Tibial artery (tissue), 4 donors: ENCODE measurements around the gene ROR1.

Source experiments
- DNase-seq, 2 donors: peaks; one replicate each; pipeline ENCODE4 v3.0.0-alpha.2; 2019
- H3K27ac ChIP-seq, 2 donors: fragments of 200-600 bp; sonication (generic) in 1 of 2; 1 replicate in 1 of 2; 2 replicates in 1 of 2; pipeline ENCODE4 v1.5.1; 2018 to 2019; ENCODE audit warnings: mild to moderate bottlenecking in 1 of 2
- H3K27me3 ChIP-seq, 2 donors: fragments of 200-600 bp; sonication (generic) in 1 of 2; one replicate each; pipeline versions ENCODE4 v1.5.1 to v1.6.0; 2016 to 2019
- H3K36me3 ChIP-seq, 3 donors: fragments of 200-600 bp; sonication (generic) in 2 of 3; one replicate each; pipeline ENCODE4 v1.5.1; 2016 to 2019; ENCODE audit warnings: mild to moderate bottlenecking in 2 of 3
- H3K4me1 ChIP-seq, 4 donors: fragments of 200-600 bp; sonication (generic) in 2 of 4; 1 replicate in 3 of 4; 2 replicates in 1 of 4; pipeline ENCODE4 v1.5.1; 2016 to 2019
- H3K4me3 ChIP-seq, 2 donors: fragments of 200-600 bp; sonication (generic) in 1 of 2; 1 replicate in 1 of 2; 2 replicates in 1 of 2; pipeline ENCODE4 v1.5.1; 2018 to 2019; ENCODE audit warnings: mild to moderate bottlenecking in 2 of 2
- H3K9me3 ChIP-seq, 3 donors: fragments of 200-600 bp; sonication (generic) in 1 of 3; one replicate each; pipeline ENCODE4 v1.5.1; 2016 to 2019
- intact Hi-C: fragments of 100-400 bp; cut with DNase I; formaldehyde crosslinking; loops from one replicate; pipeline ENCODE4 v1.15.0; 2023; ENCODE audit warnings: low total_unique reads
- TF ChIP-seq, protein P1 (sequence below), 2 experiments: fragments of 200-600 bp in 1 of 2; fragments of 450-650 bp in 1 of 2; IDR thresholded peaks; one replicate each; pipeline ENCODE4 v1.5.1; 2017 to 2019; ENCODE audit warnings: antibody characterized with exemption in 2 of 2, mild to moderate bottlenecking in 1 of 2, moderate library complexity in 1 of 2

The ROR1 gene

DNA sequence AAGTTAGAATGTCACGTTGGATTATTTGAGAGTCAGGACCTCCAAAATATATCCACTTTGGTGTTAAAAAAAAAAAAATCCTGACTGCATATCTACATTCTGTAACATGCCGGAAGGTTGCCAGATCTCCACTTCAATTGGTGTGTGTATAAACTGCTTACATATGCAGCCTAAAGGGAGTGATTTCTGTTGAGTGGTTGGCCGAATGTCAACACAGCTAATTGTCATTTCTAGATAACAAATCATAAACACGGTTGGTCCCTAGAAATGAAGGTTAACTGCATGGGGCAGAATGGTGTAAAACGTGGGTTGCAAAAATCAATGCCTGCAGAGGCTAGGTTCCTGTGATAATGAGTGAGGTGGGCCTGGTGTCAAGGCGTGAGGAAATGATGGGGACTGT, 15.0 kb upstream of the ROR1 start:
- intact Hi-C loops = no loop called here
- Histone ChIP-seq H3K4me1 (no peaks in the 10 kb centered on the region), H3K4me3 (no peak overlapping the region), H3K27me3 (no peaks in the 10 kb centered on the region), H3K27ac (no peak overlapping the region), H3K36me3 (no peaks in the 10 kb centered on the region), H3K9me3 (no peaks in the 10 kb centered on the region)
- TF ChIP-seq, protein P1, sequence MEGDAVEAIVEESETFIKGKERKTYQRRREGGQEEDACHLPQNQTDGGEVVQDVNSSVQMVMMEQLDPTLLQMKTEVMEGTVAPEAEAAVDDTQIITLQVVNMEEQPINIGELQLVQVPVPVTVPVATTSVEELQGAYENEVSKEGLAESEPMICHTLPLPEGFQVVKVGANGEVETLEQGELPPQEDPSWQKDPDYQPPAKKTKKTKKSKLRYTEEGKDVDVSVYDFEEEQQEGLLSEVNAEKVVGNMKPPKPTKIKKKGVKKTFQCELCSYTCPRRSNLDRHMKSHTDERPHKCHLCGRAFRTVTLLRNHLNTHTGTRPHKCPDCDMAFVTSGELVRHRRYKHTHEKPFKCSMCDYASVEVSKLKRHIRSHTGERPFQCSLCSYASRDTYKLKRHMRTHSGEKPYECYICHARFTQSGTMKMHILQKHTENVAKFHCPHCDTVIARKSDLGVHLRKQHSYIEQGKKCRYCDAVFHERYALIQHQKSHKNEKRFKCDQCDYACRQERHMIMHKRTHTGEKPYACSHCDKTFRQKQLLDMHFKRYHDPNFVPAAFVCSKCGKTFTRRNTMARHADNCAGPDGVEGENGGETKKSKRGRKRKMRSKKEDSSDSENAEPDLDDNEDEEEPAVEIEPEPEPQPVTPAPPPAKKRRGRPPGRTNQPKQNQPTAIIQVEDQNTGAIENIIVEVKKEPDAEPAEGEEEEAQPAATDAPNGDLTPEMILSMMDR (IDR thresholded peaks at IDR 0.05) = no peak
- DNase-seq = no peak

DNA sequence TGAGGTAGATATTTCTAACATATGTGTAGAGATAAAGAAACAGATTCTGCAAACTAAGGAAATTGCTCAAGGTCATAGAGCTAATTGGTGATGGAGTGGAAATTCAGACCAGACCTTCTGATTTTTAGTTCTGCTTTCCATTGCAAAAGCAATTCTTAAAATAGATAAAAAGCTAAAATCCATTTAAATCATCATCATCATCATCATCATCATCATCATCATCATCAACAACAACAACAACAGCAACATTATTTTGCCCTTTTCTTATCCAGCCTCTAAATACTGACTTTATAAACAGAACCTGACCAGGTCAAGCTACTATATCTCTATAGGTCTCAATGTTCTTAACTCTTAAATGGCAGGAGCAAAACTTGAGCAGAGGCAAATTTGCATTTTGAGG, 14.0 kb upstream of the ROR1 start:
- Histone ChIP-seq H3K4me3 (no peak overlapping the region), H3K27ac (no peak overlapping the region), H3K4me1 (no peaks in the 10 kb centered on the region), H3K27me3 (no peaks in the 10 kb centered on the region), H3K9me3 (no peaks in the 10 kb centered on the region), H3K36me3 (no peaks in the 10 kb centered on the region)
- DNase-seq = no peak
- intact Hi-C loops = no loop called here
- TF ChIP-seq, protein P1 (IDR thresholded peaks at IDR 0.05) = no peak

DNA sequence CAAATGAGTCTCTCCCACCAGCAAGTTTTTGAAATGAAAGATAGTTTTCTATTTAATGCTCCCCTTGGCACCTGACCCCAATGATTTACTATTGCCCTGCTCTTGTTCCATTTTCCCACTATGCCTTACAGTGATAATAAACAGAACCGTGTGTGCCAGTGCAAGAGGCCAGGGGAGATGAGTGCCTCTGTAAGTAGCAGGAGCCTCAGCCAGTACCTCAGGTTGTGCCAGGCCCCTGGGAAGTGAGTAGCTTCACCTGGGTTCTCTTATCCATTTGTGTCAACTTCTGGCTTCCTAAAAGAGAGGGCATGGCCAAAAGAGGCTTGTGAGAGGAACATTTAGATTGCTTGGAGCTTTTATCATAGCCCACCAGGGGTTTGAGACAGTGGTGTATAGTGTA, 3.4 kb upstream of the ROR1 start:
- TF ChIP-seq, protein P1 (IDR thresholded peaks at IDR 0.05) = no peak
- intact Hi-C loops = loop anchor here (5.0 to 10.0 kb wide), 2 partner anchors 83 to 144 kb away; no protein-coding TSS in a partner anchor
- Histone ChIP-seq H3K9me3 (no peaks in the 10 kb centered on the region), H3K4me3 (no peak overlapping the region), H3K36me3 (no peaks in the 10 kb centered on the region), H3K27ac (no peak overlapping the region), H3K4me1 (peaks cover 0 to 10% (median 2%) of the 10 kb centered on the region in 4 donors), H3K27me3 (no peaks in the 10 kb centered on the region)
- no peak for DNase-seq

DNA sequence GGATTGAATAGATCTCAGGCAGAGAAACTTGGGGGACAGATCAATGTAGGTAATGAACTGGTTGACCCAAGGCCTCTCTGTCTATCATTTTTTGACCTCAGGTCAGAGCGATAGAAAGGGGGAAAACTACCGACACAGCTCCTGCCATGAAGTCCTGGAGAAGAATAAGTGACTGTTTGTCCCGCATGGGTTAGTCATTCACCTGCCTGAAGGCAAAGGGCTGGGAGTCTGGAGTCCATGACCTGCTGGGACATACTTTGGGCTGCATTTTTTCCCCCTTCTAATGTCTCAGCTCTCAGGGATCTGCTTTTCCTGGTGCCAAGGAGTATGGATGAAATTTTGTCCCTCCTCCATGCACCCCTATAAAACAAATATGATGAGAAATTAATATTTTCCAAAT, 1.6 kb upstream of the ROR1 start:
- H3K27me3 ChIP-seq = no peaks in the 10 kb centered on the region
- TF ChIP-seq, protein P1 (IDR thresholded peaks at IDR 0.05) = no peak
- no peaks in the 10 kb centered on the region for H3K36me3 ChIP-seq
- no peak for DNase-seq
- peaks cover 0 to 27% (median 12%) of the 10 kb centered on the region in 4 donors for H3K4me1 ChIP-seq
- H3K9me3 ChIP-seq = no peaks in the 10 kb centered on the region
- intact Hi-C loops = loop anchor here (5.0 to 10.0 kb wide), 2 partner anchors 85 to 143 kb away; no protein-coding TSS in a partner anchor
- no peak overlapping the region for H3K27ac ChIP-seq
- H3K4me3 ChIP-seq = no peak overlapping the region

DNA sequence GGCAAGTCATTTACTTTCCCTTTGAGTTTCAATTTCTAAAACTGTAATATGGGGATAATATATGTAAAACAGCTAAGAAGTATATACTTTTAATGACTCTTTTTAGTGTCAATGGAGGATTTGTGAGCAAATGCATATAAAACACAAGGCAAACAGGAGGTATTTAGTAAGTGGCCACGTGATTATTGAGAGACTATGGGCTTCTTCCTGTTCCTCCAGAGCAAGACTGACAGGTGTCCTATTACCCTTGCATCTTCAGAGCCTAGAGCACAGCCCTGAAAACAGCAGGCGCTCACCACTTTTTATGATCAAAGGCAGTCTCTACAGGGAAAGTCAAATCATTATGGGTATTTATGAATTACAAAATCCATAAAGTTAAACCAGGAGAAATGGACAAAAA, 941 bp upstream of the ROR1 start:
- Histone ChIP-seq H3K9me3 (no peaks in the 10 kb centered on the region), H3K4me3 (no peak overlapping the region), H3K27ac (peak overlapping the region; percentile 99), H3K4me1 (peaks cover 0 to 33% (median 12%) of the 10 kb centered on the region in 4 donors), H3K36me3 (no peaks in the 10 kb centered on the region), H3K27me3 (no peaks in the 10 kb centered on the region)
- no peak for DNase-seq
- intact Hi-C loops = loop anchor here (5.0 to 10.0 kb wide), 2 partner anchors 86 to 142 kb away; no protein-coding TSS in a partner anchor
- TF ChIP-seq, protein P1 (IDR thresholded peaks at IDR 0.05) = no peak

DNA sequence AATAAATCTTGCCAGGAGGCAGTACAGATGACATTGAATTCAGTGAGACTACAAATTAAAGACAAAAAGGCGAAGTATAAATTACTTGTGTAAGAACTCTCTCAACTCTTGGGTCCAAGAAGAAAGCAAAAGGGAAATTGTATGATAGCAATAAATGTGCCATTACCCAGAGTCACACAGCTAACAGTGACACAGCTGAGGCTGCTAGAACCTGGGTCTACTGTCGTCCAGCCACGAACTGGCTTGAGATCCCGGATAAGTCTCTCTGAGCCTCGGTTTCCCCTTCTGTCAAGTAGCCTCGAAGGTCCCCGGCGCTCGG, 362 bp upstream of the ROR1 start:
- H3K27me3 ChIP-seq = no peaks in the 10 kb centered on the region
- DNase-seq = no peak
- TF ChIP-seq, protein P1 (IDR thresholded peaks at IDR 0.05) = no peak
- no peaks in the 10 kb centered on the region for H3K9me3 ChIP-seq
- H3K27ac ChIP-seq = peak overlapping the region; percentile 99
- H3K4me3 ChIP-seq = peak overlapping the region; percentile 92 to 94
- H3K4me1 ChIP-seq = peaks cover 0 to 39% (median 15%) of the 10 kb centered on the region in 4 donors
- H3K36me3 ChIP-seq = no peaks in the 10 kb centered on the region
- intact Hi-C loops = loop anchor here (5.0 to 10.0 kb wide), 2 partner anchors 86 to 141 kb away; no protein-coding TSS in a partner anchor
